ENCODE results near the gene UNC5C.

UNC5C gene

GRCh38 chr4:95317085-95317793, 231.5 kb downstream of the UNC5C start:
- Histone ChIP-seq H4K20me1 (ENCODE audit: insufficient read depth) (no peaks in the 10 kb centered on the region), H3K36me3 (ENCODE audit: insufficient read depth) (no peaks in the 10 kb centered on the region), H3K9ac (no peak overlapping the region), H3K4me2 (no peak overlapping the region), H3K27me3 (ENCODE audit: insufficient read depth, low read depth) (no peaks in the 10 kb centered on the region), H2AFZ (ENCODE audit: low read depth) (no peak overlapping the region), H3K27ac (no peak overlapping the region), H3K79me2 (ENCODE audit: insufficient read depth, low read depth) (no peaks in the 10 kb centered on the region), H3K4me1 (ENCODE audit: low read depth, poor library complexity, severe bottlenecking) (no peaks in the 10 kb centered on the region), H3K4me3 (IDR thresholded peaks at IDR 0.05; ENCODE audit: insufficient read depth, low read depth, low read length) (no peak overlapping the region)
- no peak for TF ChIP-seq CTCF (conservative IDR thresholded peaks at IDR 0.05; ENCODE audit: low read depth, low read length)

DNA sequence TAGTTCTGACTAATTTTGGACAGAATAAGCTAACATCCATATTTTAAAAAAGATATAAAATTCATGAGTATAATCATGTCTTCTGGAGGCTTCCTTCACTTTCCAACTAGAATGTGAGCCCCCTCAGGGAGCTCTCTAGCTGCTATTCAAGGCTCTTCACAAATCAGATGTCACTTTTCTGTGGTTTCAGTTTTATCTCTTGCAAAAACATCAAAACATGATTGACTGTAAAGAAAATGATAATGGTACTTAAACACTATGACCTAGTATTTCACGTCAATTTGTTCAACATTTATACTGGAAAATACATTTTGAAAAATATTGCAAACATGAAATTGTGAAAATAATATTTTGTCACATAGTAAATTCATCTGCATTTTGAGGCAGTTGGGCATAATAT, 234.2 kb downstream of the UNC5C start:
- Histone ChIP-seq H3K4me2 (no peak overlapping the region), H3K9ac (no peak overlapping the region), H2AFZ (ENCODE audit: low read depth) (no peak overlapping the region), H3K4me3 (IDR thresholded peaks at IDR 0.05; ENCODE audit: insufficient read depth, low read depth, low read length) (no peak overlapping the region), H3K36me3 (ENCODE audit: insufficient read depth) (no peaks in the 10 kb centered on the region), H3K27ac (no peak overlapping the region), H3K27me3 (ENCODE audit: insufficient read depth, low read depth) (no peaks in the 10 kb centered on the region), H3K79me2 (ENCODE audit: insufficient read depth, low read depth) (no peaks in the 10 kb centered on the region), H3K4me1 (ENCODE audit: low read depth, poor library complexity, severe bottlenecking) (no peaks in the 10 kb centered on the region), H4K20me1 (ENCODE audit: insufficient read depth) (no peaks in the 10 kb centered on the region)
- no peak for TF ChIP-seq CTCF (conservative IDR thresholded peaks at IDR 0.05; ENCODE audit: low read depth, low read length)

- Histone ChIP-seq H3K9ac (no peak overlapping the region), H3K27me3 (ENCODE audit: insufficient read depth, low read depth) (no peaks in the 10 kb centered on the region), H2AFZ (ENCODE audit: low read depth) (no peak overlapping the region), H3K36me3 (ENCODE audit: insufficient read depth) (no peaks in the 10 kb centered on the region), H3K4me2 (no peak overlapping the region), H3K27ac (no peak overlapping the region), H3K79me2 (ENCODE audit: insufficient read depth, low read depth) (no peaks in the 10 kb centered on the region), H4K20me1 (ENCODE audit: insufficient read depth) (no peaks in the 10 kb centered on the region), H3K4me3 (IDR thresholded peaks at IDR 0.05; ENCODE audit: insufficient read depth, low read depth, low read length) (no peak overlapping the region), H3K4me1 (ENCODE audit: low read depth, poor library complexity, severe bottlenecking) (no peaks in the 10 kb centered on the region)
- no peak for TF ChIP-seq CTCF (conservative IDR thresholded peaks at IDR 0.05; ENCODE audit: low read depth, low read length)
Observed at GRCh38 chr4:95304898-95305297, 243.9 kb downstream of the UNC5C start.

GRCh38 chr4:95300304-95300703, 248.5 kb downstream of the UNC5C start:
- Histone ChIP-seq H3K4me1 (ENCODE audit: low read depth, poor library complexity, severe bottlenecking) (no peaks in the 10 kb centered on the region), H3K4me2 (no peak overlapping the region), H4K20me1 (ENCODE audit: insufficient read depth) (no peaks in the 10 kb centered on the region), H3K4me3 (IDR thresholded peaks at IDR 0.05; ENCODE audit: insufficient read depth, low read depth, low read length) (no peak overlapping the region), H3K27ac (no peak overlapping the region), H3K79me2 (ENCODE audit: insufficient read depth, low read depth) (no peaks in the 10 kb centered on the region), H3K27me3 (ENCODE audit: insufficient read depth, low read depth) (no peaks in the 10 kb centered on the region), H2AFZ (ENCODE audit: low read depth) (no peak overlapping the region), H3K36me3 (ENCODE audit: insufficient read depth) (no peaks in the 10 kb centered on the region), H3K9ac (no peak overlapping the region)
- TF ChIP-seq CTCF (conservative IDR thresholded peaks at IDR 0.05; ENCODE audit: low read depth, low read length), result no peak
